NB4 (cell line): ENCODE data around the gene SPATA24.

Source experiments
- DNase-seq: peaks from one replicate; pipeline ENCODE4 v3.0.0; 2010; ENCODE audit warnings: low read depth
- H3K4me3 ChIP-seq: one replicate; pipeline ENCODE4 v1.5.1; 2011; ENCODE audit warnings: mild to moderate bottlenecking, low read depth, low read length, moderate library complexity
- MAX ChIP-seq: IDR thresholded peaks from 2 replicates; pipeline ENCODE4 v1.6.1; 2011; ENCODE audit warnings: low read depth, low read length
- MYC ChIP-seq: IDR thresholded peaks from 2 replicates; pipeline ENCODE4 v1.6.1; 2011; ENCODE audit warnings: low read depth, low read length
- POLR2A ChIP-seq: IDR thresholded peaks from 2 replicates; pipeline ENCODE4 v1.6.1; 2011; ENCODE audit warnings: mild to moderate bottlenecking; ENCODE audit not compliant: insufficient read length; ENCODE audit errors: extremely low read depth
- TF ChIP-seq, protein P1 (sequence below): IDR thresholded peaks from one replicate; pipeline ENCODE4 v1.5.1; 2012; ENCODE audit warnings: low read depth, low read length

The SPATA24 gene

GRCh38 chr5:139397921-139398320 is 6.0 kb downstream of the SPATA24 start:
- TF ChIP-seq, protein P1, sequence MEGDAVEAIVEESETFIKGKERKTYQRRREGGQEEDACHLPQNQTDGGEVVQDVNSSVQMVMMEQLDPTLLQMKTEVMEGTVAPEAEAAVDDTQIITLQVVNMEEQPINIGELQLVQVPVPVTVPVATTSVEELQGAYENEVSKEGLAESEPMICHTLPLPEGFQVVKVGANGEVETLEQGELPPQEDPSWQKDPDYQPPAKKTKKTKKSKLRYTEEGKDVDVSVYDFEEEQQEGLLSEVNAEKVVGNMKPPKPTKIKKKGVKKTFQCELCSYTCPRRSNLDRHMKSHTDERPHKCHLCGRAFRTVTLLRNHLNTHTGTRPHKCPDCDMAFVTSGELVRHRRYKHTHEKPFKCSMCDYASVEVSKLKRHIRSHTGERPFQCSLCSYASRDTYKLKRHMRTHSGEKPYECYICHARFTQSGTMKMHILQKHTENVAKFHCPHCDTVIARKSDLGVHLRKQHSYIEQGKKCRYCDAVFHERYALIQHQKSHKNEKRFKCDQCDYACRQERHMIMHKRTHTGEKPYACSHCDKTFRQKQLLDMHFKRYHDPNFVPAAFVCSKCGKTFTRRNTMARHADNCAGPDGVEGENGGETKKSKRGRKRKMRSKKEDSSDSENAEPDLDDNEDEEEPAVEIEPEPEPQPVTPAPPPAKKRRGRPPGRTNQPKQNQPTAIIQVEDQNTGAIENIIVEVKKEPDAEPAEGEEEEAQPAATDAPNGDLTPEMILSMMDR, result no peak
- no peak for TF ChIP-seq POLR2A
- TF ChIP-seq MAX, result no peak
- TF ChIP-seq MYC, result no peak
- no peak for DNase-seq
- no peak overlapping the region for H3K4me3 ChIP-seq

DNA sequence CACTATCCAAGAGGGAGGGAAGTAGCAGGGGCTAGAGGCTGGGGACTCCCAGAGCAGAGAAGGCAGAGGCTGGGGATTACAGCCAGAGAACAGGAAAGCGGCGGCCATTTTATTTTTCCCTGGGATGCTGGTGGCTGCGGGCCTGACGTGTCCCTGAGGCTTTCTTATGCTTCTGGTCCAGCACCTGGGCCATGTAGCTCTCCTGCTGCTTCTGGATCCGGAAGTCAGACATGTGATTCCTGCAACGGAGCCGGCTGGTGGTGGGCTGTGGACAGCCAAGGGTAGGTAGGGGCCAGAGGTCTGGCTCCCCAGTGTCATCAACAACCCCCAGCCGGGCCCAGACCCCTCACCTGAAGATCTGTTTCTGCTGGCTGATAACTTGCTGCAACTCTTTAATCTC is 7.2 kb downstream of the SPATA24 start:
- H3K4me3 ChIP-seq, result no peak overlapping the region
- TF ChIP-seq MAX (no peak), MYC (no peak), POLR2A (no peak)
- TF ChIP-seq, protein P1, result no peak
- no peak for DNase-seq

DNA sequence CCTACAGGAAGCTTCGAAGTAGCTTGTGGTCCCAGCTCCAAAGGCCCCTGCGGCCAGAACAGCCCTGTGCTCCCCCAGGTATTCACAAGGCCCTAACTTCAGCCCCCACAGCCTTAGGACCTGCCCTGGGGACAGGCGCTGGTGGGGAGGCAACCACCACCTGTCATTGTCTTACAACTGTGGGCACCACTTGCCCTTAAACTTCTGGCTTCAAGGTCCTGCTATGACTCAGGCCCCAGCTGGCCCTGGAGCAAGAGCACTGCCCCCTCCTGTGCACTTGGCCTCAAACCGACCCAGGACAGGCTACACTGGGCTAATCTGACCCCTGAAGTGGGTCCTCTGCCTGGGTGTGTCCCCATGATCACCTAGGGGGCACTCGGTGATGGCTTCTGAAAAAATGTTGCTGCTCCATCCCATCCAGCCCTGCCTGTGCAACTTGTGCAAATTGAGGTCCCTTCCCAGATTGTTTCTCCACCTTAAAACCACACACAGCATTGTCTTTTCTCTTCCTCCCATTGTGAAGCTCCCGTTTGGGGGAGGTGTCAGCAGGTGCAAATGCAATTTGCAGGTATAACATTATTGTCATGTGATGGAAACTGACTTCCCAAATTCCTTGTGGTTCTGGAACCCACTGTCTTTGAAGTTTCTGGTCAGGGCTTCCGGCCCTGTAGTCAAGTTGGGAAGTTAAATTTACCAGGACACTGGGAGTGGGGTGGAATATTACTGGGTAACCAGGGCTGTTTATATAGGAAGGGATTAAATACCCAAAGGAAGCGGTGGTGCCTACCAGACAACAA is 7.8 kb downstream of the SPATA24 start:
- no peak for DNase-seq
- TF ChIP-seq, protein P1, result no peak
- no peak for TF ChIP-seq MAX
- no peak for TF ChIP-seq POLR2A
- TF ChIP-seq MYC, result no peak
- H3K4me3 ChIP-seq, result no peak overlapping the region

GRCh38 chr5:139394654-139395566 is 9.0 kb downstream of the SPATA24 start, which contains the start of gene PROB1:
TSS of gene PROB1 (minus strand) at chr5:139395104. CDS start at chr5:139395081, 23 bp downstream.
- TF ChIP-seq MAX (no peak), POLR2A (no peak), MYC (no peak)
- TF ChIP-seq, protein P1, result no peak
- DNase-seq, result no peak
- H3K4me3 ChIP-seq, result no peak within 1 kb of the TSS

- TF ChIP-seq POLR2A, result no peak
- no peak for TF ChIP-seq MAX
- DNase-seq, result no peak
- H3K4me3 ChIP-seq, result no peak overlapping the region
These were observed 9.7 kb downstream of the SPATA24 start for GRCh38 chr5:139394123-139394653.
